Peyer's patch (tissue), 4 donors: Measurements from ENCODE around the gene MEF2A. TPM values are rescaled to one million over a fixed set of nuclear protein-coding genes. Genes with fewer than 3 reads are reported as not detected.
A peak's percentile ranks its signal among the peaks of the same experiment; 100 is the strongest.

Experiments used
- DNase-seq, 3 donors: peaks; one replicate each; pipeline ENCODE4 v3.0.0-alpha.2; 2017 to 2019
- H3K27ac ChIP-seq, 4 donors: fragments of 200-600 bp; sonication (generic); one replicate each; pipeline ENCODE4 v1.5.1; 2016 to 2019
- H3K27me3 ChIP-seq, 2 donors: fragments of 200-600 bp; sonication (generic); one replicate each; pipeline ENCODE4 v1.5.1; 2019
- H3K36me3 ChIP-seq, 3 donors: fragments of 200-600 bp; sonication (generic); one replicate each; pipeline ENCODE4 v1.5.1; 2016 to 2019
- H3K4me1 ChIP-seq, 4 donors: fragments of 200-600 bp; sonication (generic); one replicate each; pipeline ENCODE4 v1.5.1; 2016 to 2019
- H3K4me3 ChIP-seq, 4 donors: fragments of 200-600 bp; sonication (generic); 1 replicate in 3 of 4; 2 replicates in 1 of 4; pipeline ENCODE4 v1.5.1; 2016 to 2019; ENCODE audit warnings: mild to moderate bottlenecking in 1 of 4
- H3K9me3 ChIP-seq, 4 donors: fragments of 200-600 bp; sonication (generic); one replicate each; pipeline ENCODE4 v1.5.1; 2016 to 2019; ENCODE audit warnings: mild to moderate bottlenecking in 1 of 4
- POLR2A ChIP-seq, 2 donors: fragments of 450-650 bp; IDR thresholded peaks; one replicate each; pipeline ENCODE4 v1.5.1; 2017; ENCODE audit warnings: antibody characterized with exemption in 2 of 2, mild to moderate bottlenecking in 2 of 2, moderate library complexity in 2 of 2
- total RNA-seq, 4 donors: library from RNA; depleted of rRNA; stranded (reverse); fragments of >200 nt; gene quantifications; one replicate each; pipeline ENCODE4 v1.1.0, GENCODE V29; 2016
- TF ChIP-seq, protein P1 (sequence below), 6 experiments: fragments of 450-650 bp in 4 of 6; fragments of 200-600 bp in 2 of 6; sonication (generic) in 1 of 6; IDR thresholded peaks; one replicate each; pipeline ENCODE4 v1.5.1; 2017 to 2019; ENCODE audit warnings: antibody characterized with exemption in 6 of 6, mild to moderate bottlenecking in 3 of 6, moderate library complexity in 1 of 6

MEF2A gene
- total RNA-seq, 4 donors from 2014 or later = 34.1 to 94.1 (median 41.4) TPM

DNA sequence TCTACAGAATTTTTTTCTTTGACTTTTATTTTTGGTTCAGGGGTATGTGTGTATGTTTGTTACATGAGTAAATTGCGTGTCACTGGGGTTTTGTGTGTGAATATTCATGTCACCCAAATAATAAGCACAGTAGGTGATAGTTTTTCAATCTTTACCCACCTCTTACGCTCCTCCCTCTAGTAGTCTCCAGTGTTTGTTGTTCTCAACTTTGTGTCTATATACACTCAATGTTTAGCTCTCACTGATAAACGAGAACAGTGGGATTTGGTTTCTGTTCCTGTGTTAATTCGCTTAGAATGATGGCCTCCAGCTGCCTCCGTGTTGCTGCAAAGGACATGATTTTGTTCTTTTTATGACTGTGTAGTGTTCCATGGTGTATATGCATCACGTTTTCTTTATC is 54.4 kb downstream of the MEF2A start:
- no peak for DNase-seq
- Histone ChIP-seq H3K27ac (no peak overlapping the region), H3K4me1 (peaks cover 0 to 13% (median 0%) of the 10 kb centered on the region in 4 donors), H3K27me3 (no peaks in the 10 kb centered on the region), H3K36me3 (peaks cover 0 to 4% (median 0%) of the 10 kb centered on the region in 3 donors), H3K9me3 (no peaks in the 10 kb centered on the region), H3K4me3 (no peak overlapping the region)
- TF ChIP-seq, protein P1, sequence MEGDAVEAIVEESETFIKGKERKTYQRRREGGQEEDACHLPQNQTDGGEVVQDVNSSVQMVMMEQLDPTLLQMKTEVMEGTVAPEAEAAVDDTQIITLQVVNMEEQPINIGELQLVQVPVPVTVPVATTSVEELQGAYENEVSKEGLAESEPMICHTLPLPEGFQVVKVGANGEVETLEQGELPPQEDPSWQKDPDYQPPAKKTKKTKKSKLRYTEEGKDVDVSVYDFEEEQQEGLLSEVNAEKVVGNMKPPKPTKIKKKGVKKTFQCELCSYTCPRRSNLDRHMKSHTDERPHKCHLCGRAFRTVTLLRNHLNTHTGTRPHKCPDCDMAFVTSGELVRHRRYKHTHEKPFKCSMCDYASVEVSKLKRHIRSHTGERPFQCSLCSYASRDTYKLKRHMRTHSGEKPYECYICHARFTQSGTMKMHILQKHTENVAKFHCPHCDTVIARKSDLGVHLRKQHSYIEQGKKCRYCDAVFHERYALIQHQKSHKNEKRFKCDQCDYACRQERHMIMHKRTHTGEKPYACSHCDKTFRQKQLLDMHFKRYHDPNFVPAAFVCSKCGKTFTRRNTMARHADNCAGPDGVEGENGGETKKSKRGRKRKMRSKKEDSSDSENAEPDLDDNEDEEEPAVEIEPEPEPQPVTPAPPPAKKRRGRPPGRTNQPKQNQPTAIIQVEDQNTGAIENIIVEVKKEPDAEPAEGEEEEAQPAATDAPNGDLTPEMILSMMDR (IDR thresholded peaks at IDR 0.05) = no peak
- TF ChIP-seq POLR2A (IDR thresholded peaks at IDR 0.05) = no peak

DNA sequence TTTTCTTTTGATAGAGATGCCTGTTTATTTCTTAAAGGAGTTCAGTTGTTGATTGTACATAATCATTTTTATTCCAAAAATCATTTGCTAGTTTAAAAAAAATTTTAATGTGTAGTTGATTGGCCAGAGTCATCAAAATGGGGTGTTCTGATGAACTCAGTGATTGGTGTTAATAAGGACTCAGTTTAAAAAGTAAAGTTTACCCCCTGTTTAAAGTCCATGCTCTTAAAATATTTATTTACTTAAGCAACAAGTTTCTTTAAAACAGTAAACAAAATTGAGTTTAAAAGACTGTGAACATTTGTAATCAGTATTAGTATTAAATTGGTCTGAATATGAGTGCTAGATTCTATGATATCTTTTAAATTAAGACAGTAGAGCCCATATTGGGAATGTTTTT is 56.0 kb downstream of the MEF2A start:
- Histone ChIP-seq H3K4me1 (peaks cover 0 to 9% (median 0%) of the 10 kb centered on the region in 4 donors), H3K9me3 (no peaks in the 10 kb centered on the region)

DNA sequence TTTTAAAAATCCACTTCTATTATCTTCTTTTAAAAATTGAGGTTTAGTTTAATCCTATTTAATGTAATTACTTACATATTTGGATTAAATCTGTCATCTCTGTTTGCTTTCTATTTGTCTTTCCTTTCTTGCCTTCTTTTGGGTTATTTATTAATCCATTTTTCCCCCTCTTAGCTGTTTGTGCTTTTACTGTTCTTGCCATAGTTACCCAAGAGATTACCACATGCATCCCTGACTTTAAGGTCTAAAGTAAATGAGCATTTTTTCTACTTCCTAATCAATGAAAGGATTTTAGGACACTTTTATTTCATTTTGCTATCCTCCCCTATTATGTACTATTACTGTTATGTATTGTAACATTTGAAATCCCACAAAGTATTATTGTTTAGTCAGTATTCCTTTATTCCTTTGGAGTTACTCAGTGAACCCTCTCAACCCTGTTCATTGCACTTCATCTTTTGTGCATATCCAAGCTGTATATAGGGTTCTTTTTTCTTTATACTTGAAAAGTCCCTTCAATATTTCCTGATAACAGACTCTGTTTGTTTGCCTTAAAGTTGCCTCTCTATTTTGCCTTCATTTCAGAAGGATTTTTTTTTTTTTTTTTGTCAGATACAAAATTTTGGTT is 62.7 kb downstream of the MEF2A start:
- Histone ChIP-seq H3K27ac (no peak overlapping the region), H3K36me3 (no peaks in the 10 kb centered on the region), H3K27me3 (no peaks in the 10 kb centered on the region), H3K4me3 (no peak overlapping the region), H3K4me1 (peaks cover 0 to 6% (median 0%) of the 10 kb centered on the region in 4 donors), H3K9me3 (no peaks in the 10 kb centered on the region)
- DNase-seq = no peak
- no peak for TF ChIP-seq POLR2A (IDR thresholded peaks at IDR 0.05)
- TF ChIP-seq, protein P1 (IDR thresholded peaks at IDR 0.05) = no peak

More for the DNA sequence above, 56.0 kb downstream of the MEF2A start:
- H3K27me3 ChIP-seq = no peaks in the 10 kb centered on the region
- peaks cover 0 to 4% (median 0%) of the 10 kb centered on the region in 3 donors for H3K36me3 ChIP-seq
- H3K4me3 ChIP-seq = no peak overlapping the region
- no peak overlapping the region for H3K27ac ChIP-seq
- no peak for TF ChIP-seq POLR2A (IDR thresholded peaks at IDR 0.05)
- TF ChIP-seq, protein P1 (IDR thresholded peaks at IDR 0.05) = no peak
- DNase-seq = no peak

DNA sequence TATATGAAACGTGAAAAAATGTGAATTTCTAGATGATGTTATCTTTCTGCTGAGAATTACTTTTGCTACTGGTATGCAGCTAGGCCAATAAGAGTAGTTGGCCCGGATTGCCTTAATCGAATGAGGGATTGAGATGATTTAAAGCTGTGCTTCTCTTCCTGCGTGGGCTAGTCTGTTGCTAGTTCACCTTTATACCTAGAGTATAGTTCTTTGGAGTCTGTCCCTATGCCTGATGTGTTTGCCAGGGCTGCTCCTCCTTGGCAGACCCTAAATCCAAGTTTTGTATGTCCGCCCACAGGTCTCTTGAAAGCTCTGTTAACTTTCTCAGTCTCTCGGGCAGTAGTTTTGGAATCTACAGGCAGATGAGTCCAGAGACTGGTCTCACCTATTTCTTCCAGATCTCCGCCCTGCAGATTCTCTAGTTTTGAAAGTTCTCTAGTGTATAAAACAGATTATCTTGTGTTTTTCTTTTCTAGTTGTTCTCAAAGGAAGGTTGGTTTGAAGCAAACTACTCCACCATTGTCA is 64.9 kb downstream of the MEF2A start:
- Histone ChIP-seq H3K27ac (peak overlapping the region; percentile 13 to 71 (median 46)), H3K4me1 (peaks cover 0 to 6% (median 0%) of the 10 kb centered on the region in 4 donors), H3K9me3 (no peaks in the 10 kb centered on the region), H3K4me3 (no peak overlapping the region), H3K36me3 (no peaks in the 10 kb centered on the region), H3K27me3 (no peaks in the 10 kb centered on the region)
- no peak for DNase-seq
- TF ChIP-seq, protein P1 (IDR thresholded peaks at IDR 0.05) = no peak
- TF ChIP-seq POLR2A (IDR thresholded peaks at IDR 0.05) = no peak

DNA sequence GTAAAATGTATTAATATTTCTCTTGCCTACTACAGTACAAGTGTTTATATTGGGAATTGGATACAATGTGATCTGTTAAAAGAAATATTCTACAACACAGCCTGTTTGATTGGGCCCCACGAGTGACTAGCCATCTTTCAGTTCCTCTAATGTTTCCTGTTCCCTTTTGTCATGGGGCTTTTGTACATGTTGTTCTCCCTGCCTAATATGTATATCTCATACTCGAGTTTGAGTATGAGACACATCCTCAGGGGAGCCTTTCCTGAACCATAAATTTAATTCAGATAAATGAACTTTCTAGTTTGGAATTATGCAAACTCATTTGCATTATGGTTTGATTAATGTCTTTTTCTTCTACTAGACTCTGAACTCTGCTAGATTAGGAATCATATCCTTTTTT is 65.5 kb downstream of the MEF2A start:
- H3K4me1 ChIP-seq = peaks cover 0 to 6% (median 0%) of the 10 kb centered on the region in 4 donors
- H3K27me3 ChIP-seq = no peaks in the 10 kb centered on the region
- H3K27ac ChIP-seq = peak overlapping the region; percentile 13 to 71 (median 46)
- peak in 2 of 3 donors; percentile 47 to 64 for DNase-seq
- no peaks in the 10 kb centered on the region for H3K9me3 ChIP-seq
- H3K4me3 ChIP-seq = no peak overlapping the region
- H3K36me3 ChIP-seq = no peaks in the 10 kb centered on the region
- TF ChIP-seq POLR2A (IDR thresholded peaks at IDR 0.05) = no peak
- TF ChIP-seq, protein P1 (IDR thresholded peaks at IDR 0.05) = no peak
